NCI-H345 treated with DMSO at 0.1 percent for 48 hours (cell line): ENCODE results near the gene NOTO.
"Not testable (repeated sequence)": the region's sequence is repeated elsewhere in the genome, so short reads cannot be mapped to it uniquely, and the experiment has no call there.

Experiments
- DNase-seq: peaks from one replicate; lab custom pipeline; 2025; ENCODE audit not compliant: unreplicated experiment; lab: John Stamatoyannopoulos, UW

Gene NOTO

GRCh38 chr2:73202156-73203054, at the start of gene NOTO:
Gene NOTO, plus strand, starts transcription at chr2:73202574. Its CDS starts 93 bp downstream, at chr2:73202667.
- DNase-seq, result no peak

GRCh38 chr2:73156539-73157124, 45.7 kb upstream of the NOTO start:
- peak; percentile 8 for DNase-seq

- DNase-seq, result no peak
Observed at GRCh38 chr2:73162856-73163391, 39.5 kb upstream of the NOTO start.

- peak; percentile 17 for DNase-seq
Observed at GRCh38 chr2:73163483-73164367, 38.6 kb upstream of the NOTO start.

- DNase-seq, result not testable (repeated sequence)
Observed at GRCh38 chr2:73165978-73166377, 36.4 kb upstream of the NOTO start.

GRCh38 chr2:73166813-73167212, 35.6 kb upstream of the NOTO start:
- DNase-seq, result not testable (repeated sequence)

- not testable (repeated sequence) for DNase-seq
Observed at GRCh38 chr2:73168348-73168747, 34.0 kb upstream of the NOTO start.

- not testable (repeated sequence) for DNase-seq
Observed at GRCh38 chr2:73170341-73170740, 32.0 kb upstream of the NOTO start.

- no peak for DNase-seq
Observed at GRCh38 chr2:73172963-73173362, 29.4 kb upstream of the NOTO start.

GRCh38 chr2:73173781-73174180, 28.6 kb upstream of the NOTO start:
- DNase-seq, result no peak

- no peak for DNase-seq
Observed at GRCh38 chr2:73174244-73174643, 28.1 kb upstream of the NOTO start.

- no peak for DNase-seq
Observed at GRCh38 chr2:73174941-73175662, 27.3 kb upstream of the NOTO start.

GRCh38 chr2:73175663-73176204, 26.6 kb upstream of the NOTO start:
- DNase-seq, result no peak

- DNase-seq, result no peak
Observed at GRCh38 chr2:73176205-73176880, 26.0 kb upstream of the NOTO start.

GRCh38 chr2:73176881-73177644, 25.3 kb upstream of the NOTO start:
- peak; percentile 80 for DNase-seq

- DNase-seq, result no peak
Observed at GRCh38 chr2:73177645-73178255, 24.6 kb upstream of the NOTO start.

- DNase-seq, result no peak
Observed at GRCh38 chr2:73185965-73186364, 16.4 kb upstream of the NOTO start.

- no peak for DNase-seq
Observed at GRCh38 chr2:73187549-73187948, 14.8 kb upstream of the NOTO start.
